Embryonic facial prominence (tissue), 1 donor: ENCODE results near the gene TMEM231.
"Not testable (repeated sequence)": the region's sequence is repeated elsewhere in the genome, so short reads cannot be mapped to it uniquely, and the experiment has no call there.

Experiments used
- DNase-seq: peaks from one replicate; pipeline ENCODE4 v3.0.0-alpha.2; 2016; ENCODE audit errors: extremely low spot score

The TMEM231 gene

DNA sequence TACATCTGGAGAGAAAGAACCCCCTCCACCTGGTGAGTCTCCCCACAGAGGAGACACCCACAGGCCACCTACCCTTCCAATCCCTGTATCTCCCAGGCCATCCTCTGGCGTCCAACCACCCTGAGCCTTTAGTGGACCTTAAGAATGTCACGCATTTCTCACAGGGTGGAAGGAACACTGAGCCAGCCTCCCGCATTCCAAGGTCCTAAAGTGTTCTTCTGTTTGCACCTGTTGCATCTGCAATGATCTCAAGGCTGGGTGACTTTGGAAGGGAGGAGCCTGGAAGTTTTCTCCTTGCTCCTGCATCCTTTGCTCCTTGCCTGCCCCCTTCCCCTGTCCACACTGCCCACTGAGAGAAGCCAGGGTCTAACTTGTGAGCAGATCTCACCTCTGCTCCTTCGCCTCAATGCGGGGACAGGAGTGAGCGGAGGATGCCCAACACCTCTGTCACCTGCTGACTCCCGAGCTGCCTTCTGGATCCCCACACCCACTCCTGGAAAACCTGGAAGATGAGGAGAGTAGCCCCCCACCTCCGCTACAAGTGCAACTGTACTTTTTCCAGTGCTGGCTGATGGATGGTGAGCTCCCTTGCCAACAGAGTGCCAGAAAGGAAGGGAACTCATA lies 23.8 kb downstream of the TMEM231 start:
- DNase-seq: no peak

DNA sequence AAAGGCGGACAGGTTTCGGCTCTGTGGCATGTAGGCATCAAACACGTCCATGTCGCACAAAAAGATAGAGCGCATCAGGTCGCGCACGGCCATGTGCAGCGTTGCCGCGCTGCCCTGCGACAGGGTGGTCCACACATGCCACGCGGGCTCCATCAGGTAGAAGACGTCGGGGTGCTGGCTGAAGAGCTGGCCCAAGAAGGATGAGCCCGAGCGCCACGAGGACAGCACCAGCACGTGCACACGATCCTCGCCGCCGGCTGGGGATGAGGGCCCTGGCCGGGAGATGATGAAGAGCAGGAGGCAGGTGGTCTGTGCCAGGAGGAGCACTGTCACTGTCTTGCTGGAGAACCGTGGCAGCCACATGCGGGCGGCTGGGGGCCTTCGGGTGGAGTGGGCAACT lies 26.1 kb downstream of the TMEM231 start:
- no peak for DNase-seq

DNA sequence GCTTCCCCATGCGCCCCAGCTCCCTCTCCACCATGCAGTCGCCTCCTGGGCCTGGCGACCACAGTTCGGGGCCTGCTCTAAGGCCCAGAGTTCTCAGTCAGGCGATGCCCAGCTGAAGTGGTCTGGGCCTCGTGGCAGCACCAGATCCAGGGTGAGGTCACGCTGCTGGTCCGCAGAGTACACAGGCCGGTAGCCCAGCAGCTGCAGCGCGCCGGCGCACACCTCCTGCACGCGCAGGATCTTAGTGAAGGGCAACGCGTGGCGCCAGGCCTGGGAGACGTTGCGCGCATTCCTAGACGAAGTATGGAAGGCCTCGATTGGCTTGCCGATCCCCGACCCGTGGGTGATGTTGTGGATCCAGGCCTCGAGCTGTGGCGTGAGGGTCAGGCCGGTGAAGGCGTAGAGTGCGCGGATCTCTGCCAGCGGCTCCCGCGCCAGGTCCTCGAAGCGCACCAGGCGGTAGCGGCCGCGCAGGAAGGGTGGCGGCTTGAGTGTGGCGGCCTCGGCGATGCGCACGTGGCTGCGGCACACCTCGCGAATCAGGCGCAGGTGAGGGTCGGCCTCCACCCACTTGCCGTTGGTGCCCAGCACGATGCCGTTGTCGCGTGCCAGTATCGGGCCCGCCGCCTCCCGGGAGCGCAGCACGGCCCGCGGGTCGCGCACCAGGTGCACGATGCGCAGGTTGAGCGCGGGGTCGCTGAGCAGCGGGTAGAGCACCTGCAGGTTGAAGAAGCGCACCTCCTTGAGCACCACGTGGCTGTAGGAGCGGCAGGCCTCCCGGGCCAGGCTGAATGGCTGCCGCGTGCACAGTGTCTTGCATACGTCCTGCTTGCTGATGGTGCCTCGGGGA lies 26.8 kb downstream of the TMEM231 start:
- no peak for DNase-seq

DNA sequence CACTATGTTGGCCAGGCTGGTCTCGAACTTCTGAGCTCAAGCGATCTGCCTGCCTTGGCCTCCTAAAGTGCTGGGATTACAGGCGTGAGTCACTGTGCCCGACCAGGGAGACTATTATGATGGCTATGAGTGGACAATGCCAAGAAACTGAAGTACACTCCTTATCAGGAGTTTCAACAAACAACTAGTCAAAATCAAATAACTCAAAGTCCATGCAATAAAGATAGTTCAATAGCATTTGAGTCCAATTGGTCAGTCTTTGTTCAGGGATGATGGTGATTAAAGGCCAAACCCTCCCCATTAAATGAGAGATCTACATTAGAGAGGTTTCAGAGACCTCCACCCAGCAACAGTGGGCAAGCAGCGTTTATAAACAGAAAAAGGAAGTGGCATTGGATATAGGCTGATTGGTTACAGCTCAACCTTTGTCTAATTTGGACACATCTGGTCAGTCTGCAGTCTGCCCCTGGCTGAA lies 28.2 kb downstream of the TMEM231 start:
- no peak for DNase-seq

DNA sequence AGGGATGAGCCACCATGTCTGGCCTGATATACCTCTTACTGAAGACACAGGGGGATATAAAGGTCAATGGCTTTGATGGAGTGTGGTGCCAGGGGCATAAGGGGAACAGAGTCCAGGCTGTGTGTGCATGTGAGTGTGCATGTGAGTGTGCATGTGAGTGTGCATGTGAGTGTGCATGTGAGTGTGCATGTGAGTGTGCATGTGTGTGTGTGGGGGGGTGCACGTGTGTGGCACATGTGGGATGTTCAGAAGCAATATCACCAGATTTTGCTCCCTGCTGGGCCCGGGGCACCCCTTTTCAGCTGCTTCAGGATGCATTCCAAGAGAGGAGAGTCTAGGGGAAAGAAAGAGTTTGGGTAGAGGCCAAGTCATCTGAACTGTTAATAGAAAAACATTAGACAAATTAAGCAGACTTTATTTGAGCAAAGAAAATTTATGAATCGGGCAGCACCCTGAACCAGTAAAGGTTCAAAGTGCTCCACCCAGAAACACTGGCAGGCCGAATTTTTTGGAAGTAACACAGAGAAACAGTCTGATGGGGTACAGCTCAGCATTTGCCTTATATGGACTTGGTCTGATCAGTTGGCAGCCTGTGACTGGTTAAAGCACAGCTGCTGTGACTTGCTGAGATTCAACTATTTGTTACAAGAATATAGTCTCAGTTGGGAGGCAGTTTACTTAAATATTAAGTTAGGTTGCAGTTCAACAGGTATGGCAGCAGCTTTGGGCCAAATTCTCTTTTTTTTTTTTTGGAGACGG lies 29.8 kb downstream of the TMEM231 start:
- DNase-seq: no peak

DNA sequence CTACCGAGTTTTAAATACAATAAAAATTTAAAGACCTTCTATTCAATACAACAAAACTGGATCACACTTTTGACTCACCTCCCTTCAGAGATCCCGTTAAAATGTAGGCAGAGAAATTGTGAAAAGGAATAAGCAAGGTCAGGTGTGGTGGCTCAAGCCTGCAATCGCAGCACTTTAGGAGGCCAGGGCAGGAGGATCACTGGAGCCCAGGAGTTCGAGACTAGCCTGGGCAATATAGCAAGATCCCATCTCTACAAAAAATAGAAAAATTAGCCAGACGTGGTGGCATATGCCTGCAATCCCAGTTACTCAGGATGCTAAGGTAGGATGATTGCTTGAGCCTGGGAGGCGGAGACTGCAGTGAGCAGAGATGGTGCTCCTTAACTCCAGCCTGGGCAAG lies 36.9 kb downstream of the TMEM231 start:
- DNase-seq: no peak

DNA sequence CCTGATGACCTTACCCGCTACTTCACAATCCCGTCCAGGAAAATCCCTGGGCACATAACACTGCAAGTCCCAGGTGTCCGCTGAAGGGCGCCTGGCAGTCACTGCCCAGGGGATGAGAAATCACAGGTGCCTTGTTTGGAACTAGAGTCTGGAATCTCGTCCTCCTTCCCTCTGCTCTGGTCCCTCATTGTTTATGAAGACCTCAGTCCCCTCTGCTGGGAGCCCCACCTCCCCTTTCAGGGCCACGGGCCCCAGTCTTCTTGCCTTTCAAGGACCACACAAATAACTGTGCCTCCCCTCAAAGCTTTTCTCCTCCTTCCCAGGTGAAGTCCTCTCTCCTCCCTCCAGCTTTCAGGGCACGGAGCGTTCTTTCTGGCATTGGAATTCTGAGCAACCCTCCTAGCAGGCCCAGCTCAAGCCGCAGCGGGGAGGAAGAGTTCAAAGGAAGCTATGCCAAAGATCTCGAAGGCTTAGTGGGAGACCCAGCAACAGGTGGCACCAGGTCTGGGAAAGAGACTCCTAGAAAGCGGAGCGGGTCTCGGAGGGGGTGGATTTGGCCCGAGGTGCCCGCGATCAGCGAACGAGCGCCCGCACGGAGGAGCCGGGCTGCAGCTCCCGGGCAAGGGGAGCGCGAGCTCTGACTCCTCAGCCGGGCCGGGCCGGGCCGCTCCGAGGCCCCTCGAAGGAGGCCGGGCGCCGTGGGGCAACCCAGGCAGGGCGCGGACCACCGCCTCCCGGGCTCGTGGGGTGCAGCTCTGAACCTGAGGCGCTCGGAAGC lies 39.7 kb downstream of the TMEM231 start:
- DNase-seq: not testable (repeated sequence)

DNA sequence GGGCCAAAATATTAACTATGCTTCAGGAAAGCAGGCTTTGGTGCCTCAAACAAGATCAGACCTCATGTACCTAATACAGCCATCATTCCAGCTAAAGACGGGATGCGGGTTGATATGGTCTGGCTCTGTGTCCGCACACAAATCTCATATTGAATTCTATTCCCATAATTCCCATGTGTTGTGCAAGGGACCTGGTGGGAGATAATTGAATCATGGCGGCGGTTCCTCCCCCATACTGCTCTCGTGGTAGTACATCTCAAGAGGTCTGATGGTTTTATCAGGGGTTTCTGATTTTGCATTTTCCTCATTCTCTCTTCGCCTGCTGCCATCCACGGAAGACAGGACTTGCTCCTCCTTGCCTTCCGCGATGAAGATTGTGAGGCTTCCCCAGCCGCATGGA lies 41.8 kb downstream of the TMEM231 start:
- DNase-seq: no peak

DNA sequence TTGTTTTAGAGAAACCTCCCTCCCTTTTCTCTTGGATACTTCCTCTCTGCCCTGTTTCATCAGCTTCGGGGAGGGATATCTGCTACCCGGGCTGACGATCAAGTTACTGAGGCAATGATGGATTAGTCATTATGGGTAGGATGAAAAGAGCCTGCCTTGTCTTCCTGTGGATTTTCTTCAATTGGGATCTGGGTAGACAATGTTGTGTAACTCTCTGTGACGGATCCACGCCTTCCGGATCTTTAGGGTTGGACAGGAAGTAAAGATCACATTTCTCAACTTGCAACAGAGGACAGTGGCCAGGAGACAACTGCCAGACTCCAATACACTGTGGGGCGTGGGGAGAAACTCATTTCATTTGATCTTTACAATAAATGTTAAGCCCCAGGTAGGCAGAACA lies 49.5 kb downstream of the TMEM231 start:
- DNase-seq: no peak

DNA sequence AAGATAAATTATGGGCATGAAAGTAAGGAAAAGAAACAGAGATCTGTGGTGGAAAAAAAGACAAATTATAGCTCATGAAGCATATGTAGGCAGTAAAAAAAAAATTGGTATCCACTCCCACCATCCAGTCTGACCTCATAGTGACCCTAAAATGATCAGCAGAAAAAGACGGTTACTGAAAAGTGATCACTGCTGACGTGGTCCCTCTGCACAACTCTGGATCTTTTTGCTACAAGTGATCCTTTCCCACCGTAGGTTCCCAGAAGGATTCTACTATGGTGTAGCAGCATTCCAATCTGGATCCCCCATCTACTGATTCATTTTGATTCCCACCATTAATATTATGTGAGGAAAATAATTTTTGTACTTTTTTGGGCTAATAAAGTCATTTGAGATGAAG lies 49.9 kb downstream of the TMEM231 start:
- DNase-seq: no peak

DNA sequence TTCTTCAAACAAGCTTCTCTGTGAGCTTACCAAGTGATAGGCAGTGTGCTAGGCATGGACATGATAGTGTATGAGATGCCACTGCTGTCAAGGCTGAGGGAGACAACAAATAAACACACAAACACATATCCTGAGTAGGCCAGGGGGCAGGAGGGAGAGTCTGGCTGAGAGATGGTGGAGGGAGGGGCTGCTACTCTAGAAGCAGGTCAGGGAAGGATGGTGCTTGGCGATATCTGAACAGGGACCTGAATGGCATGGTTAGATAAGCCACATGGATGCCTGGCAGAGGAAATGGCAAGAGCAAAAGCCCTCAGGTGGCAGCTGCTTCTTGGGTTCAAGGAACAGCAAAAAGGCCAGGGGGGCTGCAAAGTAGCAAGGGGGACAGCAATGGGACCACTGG lies 52.3 kb downstream of the TMEM231 start:
- DNase-seq: no peak

DNA sequence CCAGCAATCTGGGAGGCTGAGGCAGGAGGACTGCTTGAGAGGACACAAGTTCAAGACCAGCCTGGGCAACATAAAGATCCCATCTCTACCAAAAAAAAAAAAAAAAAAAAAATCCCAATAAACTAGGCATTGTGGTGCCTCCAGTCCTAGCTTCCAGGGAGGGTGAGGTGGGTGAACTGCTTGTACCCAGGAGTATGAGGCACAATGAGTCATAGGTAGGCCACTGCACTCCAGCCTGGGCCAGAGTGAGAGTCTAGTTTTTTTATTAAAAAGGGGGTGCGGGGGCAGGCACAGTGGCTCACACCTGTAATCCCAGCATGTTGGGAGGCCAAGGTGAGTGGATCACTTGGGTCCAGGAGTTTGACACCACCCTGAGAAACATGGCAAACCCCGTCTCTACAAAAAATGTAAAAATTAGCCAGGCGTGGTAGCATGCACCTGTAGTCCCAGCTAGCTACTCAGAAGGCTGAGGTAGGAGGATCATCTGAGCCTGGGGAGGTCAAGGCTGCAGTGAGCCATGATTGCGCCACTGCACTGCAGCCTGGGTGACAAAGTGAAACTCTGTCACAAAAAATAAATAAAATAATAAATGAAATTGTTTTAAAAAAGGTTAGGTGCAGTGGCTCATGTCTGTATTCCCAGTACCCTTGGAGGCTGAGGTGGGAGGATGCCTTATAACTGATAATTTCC lies 53.0 kb downstream of the TMEM231 start:
- no peak for DNase-seq

DNA sequence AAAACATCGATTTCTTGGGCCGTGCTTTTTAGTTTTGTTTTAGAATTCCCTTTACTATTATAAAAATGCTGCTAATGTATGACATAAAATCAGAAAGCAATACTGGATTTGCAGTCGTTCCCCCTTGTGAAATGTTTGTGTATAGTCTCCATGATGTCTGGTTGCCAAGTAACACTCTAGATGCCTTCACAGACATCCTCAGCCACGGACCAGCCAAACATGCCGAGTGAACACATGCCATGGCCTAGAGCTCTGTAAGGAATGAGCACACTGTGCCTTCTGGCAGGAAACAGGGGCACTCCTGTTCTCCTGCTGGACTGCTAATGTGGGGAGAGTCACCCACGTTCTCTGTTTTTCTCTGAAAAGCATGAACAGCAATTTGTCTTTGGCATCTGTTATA lies 54.2 kb downstream of the TMEM231 start:
- DNase-seq: peak; percentile 24

DNA sequence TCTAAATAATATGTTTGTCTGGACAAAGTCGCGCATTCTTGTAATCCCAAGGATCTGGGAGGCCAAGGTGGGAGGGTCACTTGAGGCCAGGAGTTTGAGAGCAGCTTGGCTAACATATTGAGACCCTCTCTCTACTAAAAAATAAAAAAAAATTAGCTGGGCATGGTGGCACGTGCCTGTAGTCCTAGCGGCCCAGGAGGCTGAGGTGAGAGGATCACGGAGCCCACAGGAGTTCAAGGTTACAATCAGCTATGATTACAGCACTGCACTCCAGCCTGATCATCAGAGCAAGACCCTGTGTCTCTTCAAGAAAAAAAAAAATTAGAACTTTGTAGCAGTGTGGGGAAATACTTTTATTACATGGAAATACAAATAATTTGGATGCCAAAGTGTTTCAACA lies 54.7 kb downstream of the TMEM231 start:
- no peak for DNase-seq

DNA sequence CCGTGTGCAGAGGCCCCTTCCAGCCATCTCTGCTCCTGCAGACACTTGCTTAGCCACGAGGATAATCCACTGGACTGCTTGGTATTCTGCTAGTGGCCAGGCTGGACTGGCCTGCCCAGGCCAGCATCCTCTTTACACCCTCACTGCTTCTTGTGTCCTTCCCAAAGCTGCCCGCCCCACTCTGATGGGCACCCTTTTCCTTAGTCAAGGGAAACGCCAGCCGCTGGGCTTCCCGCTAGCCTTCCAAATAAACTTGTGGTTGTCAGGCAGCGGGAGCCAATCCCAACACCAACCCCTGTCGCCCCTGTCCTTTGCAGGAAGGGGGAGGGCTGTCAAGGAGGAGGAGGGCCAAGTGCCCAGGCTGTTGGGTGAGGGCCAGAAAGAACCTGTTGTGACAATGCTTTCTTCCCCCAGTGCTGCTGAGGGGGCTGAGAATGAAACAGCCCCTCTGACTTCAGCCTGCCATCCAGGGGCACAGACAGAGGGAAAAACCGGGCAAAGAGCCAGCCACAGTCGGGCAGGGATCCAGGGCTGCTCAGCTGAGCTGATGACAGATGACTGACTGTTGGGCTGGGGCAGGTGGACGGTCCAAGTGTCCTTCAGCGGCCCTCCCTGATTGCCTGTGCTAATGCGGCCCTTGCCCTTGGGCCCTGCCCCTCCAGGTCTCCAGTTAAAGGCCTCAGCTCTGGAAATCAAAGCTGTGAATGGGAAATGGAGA lies 57.3 kb downstream of the TMEM231 start:
- DNase-seq: not testable (repeated sequence)

DNA sequence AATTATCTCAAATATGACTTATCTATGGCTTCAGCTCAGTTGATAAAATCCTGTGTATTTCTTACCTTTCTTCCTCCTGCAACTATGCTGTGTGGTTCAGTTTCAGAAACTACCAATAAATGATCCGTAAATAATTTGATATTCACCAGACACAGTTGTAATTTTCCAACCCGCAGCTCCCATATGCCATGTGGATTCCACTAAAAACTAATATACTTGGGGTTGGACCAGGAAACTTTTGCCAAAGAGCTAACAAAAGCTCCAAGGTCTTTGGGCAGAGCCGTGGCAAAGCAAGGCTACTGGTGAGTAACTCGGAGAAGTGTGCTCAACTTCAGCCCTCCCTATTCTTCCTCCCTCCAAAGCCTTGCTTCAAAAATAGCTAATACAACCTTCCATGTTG lies 58.5 kb downstream of the TMEM231 start:
- DNase-seq: peak; percentile 16

DNA sequence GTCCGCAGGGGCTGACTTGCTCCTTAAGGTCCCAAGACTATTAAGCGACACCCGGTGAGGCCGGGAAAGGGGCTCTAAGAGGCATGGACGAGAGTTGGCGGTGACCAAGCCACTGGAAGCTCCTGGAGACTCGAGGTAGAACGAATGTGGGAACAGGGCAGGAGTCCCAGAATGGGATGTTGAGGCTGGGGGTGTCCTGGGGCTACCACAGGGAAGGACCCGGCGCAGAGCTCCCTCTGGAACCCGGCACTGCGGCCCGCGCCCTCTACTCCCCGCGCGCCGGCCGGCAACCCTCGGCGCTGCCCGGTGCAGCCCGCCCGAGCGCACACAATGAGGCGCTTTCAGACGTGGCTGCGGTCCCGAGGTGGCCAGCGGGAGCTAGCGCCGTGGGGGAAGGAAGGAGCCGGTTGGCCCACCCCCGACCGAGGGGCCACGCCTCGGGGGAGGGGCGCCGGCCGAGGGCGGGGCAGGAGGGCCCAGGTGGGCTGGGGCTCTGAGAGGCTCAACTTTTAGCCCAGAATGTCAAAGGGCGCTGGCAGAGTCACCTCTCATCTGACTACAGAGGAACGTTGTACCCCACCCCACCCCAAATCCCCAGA lies 60.9 kb downstream of the TMEM231 start, which contains the start of gene CHST6:
CHST6 (minus strand) TSS at position 366 of the 599 bp plus-strand sequence. CDS start 15,613 bp downstream, outside the sequence.
- no peak for DNase-seq

DNA sequence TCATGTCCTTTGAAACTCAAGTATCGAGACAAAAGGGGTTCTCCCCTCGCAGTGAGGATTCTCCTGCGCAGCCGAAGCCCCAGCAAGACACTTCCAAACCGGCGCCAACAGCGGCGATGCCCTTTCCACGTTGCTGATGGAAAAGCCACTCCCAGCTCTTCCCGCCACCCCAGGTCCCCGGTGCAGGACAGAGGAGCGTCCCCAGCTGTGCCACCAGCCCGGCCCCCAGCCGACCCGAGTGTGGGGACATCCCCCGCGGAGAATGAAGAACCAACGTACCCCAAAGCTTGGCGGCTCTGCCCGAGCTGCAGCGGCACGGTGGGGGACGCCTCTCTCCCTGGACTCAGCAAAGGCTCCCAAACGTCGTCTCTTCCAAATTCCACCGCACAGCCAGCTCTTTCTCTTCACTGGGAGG lies 61.4 kb downstream of the TMEM231 start:
- no peak for DNase-seq

DNA sequence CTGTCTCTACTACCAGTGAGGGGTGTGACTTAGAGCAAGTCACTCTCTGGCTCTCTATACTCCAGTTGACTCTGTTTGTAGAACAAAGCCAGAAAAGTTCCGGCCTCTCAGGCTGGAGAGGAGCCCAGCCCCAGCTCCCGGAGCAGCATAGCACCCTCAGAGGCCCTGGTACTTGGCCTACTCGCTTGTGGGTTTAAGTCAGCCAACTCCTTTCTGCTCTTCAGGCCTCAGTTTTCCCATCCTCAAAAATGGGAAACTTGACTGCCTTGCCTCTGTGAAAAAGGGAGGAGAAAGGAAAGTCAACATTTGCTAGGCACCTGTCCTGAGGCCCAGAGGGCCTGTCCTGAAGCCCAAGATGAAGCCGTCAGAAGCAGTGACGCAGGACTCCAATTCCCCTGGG lies 61.9 kb downstream of the TMEM231 start:
- no peak for DNase-seq

DNA sequence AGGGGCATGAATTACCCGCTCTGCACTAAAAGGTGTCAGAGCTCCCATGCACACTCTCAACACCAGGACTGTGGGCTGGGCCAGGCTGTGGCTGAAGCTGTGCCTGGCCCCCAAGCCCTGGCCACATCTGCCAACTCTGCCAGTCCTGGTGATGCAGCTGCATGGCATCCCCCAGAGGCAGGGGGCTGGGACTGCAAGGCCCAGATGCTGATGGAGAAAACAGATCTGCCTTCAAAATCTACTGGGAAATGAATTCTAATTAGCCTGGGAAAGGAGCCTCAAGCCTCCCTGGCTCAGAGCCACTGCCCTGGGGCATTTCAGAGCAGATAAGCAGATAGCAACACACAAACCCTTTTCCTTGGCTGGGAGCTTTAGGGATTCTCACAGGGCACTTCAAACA lies 64.2 kb downstream of the TMEM231 start:
- DNase-seq: no peak
